ENCODE measurements around the gene RNF25.

GRCh38 chr2:218622606-218623365 lies 49.0 kb downstream of the RNF25 start:
- TF ChIP-seq CTCF (IDR thresholded peaks at IDR 0.05; ENCODE audit: insufficient read depth, low read length, poor library complexity, severe bottlenecking) (no peak), EZH2phosphoT487 (conservative IDR thresholded peaks at IDR 0.05; ENCODE audit: low read length) (no peak)

Measured in SU-DHL-6 (cell line).